Upper lobe of left lung (tissue), 4 donors: ENCODE data around the gene KRT24.

Source experiments
- CTCF ChIP-seq, 6 experiments: fragments of 450-650 bp in 4 of 6; fragments of 200-600 bp in 2 of 6; sonication (generic) in 2 of 6; IDR thresholded peaks; one replicate each; pipeline ENCODE4 v1.5.1; 2016 to 2019; ENCODE audit warnings: antibody characterized with exemption in 6 of 6
- EP300 ChIP-seq, 4 donors: sonication (generic); formaldehyde crosslinking; IDR thresholded peaks; one replicate each; pipeline ENCODE4 v1.5.1; 2017; ENCODE audit warnings: antibody characterized with exemption in 4 of 4, control low read depth in 2 of 4
- POLR2A ChIP-seq, 4 donors: fragments of 450-650 bp; IDR thresholded peaks; one replicate each; pipeline ENCODE4 v1.5.1; 2016 to 2017; ENCODE audit warnings: antibody characterized with exemption in 4 of 4, mild to moderate bottlenecking in 2 of 4
- POLR2AphosphoS5 ChIP-seq, 2 donors: sonication (generic); formaldehyde crosslinking; IDR thresholded peaks; one replicate each; pipeline ENCODE4 v1.5.1; 2017; ENCODE audit warnings: antibody characterized with exemption in 2 of 2

DNA sequence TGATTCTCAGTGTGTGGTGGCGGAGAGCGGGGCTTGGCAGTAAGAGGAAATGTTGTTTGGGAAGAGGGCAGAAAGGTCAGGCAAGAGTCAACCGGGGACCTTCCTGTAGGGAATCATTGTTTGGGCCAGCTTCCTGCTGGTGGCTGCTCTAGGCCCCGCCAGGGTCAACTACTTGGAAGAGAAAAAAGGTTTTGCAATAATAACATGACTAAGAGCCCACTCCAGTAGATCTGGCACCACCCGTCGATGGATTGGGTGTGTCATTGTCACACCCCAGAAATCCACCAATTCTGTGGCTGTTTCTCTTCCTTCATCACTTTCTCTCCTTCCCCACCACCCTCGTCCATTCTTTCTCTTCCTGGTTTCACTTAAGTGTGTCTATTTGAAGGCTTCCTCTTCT, 4.2 kb upstream of the KRT24 start:
- TF ChIP-seq POLR2A (IDR thresholded peaks at IDR 0.05) (no peak), CTCF (IDR thresholded peaks at IDR 0.05) (no peak), EP300 (IDR thresholded peaks at IDR 0.05) (peak in 1 of 4 donors; percentile 17), POLR2AphosphoS5 (IDR thresholded peaks at IDR 0.05) (peak; percentile 31 to 34)
